Trophoblast cell (in vitro differentiated cells and primary cell): ENCODE data around the gene FOXP4.
A peak's percentile ranks its signal among the peaks of the same experiment; 100 is the strongest.

Source experiments
- DNase-seq, 2 donors: peaks; one replicate each; pipeline ENCODE4 v3.0.0-alpha.2; 2016
- H2AFZ ChIP-seq: 2 replicates; pipeline ENCODE4 v1.6.1; 2013; ENCODE audit warnings: low read length, moderate library complexity, mild to moderate bottlenecking; ENCODE audit not compliant: insufficient read depth, poor library complexity
- H2AK5ac ChIP-seq: 2 replicates; pipeline ENCODE4 v1.6.1; 2013; ENCODE audit warnings: mild to moderate bottlenecking, low read length
- H2BK120ac ChIP-seq: 2 replicates; pipeline ENCODE4 v1.6.1; 2013; ENCODE audit warnings: low read length, mild to moderate bottlenecking, moderate library complexity; ENCODE audit not compliant: insufficient read depth, poor library complexity
- H2BK12ac ChIP-seq: 2 replicates; pipeline ENCODE4 v1.6.1; 2013; ENCODE audit warnings: mild to moderate bottlenecking, low read length, moderate library complexity
- H2BK5ac ChIP-seq: 2 replicates; pipeline ENCODE4 v1.6.1; 2013; ENCODE audit warnings: low read length, low read depth, moderate library complexity, mild to moderate bottlenecking; ENCODE audit not compliant: poor library complexity
- H3K14ac ChIP-seq: 2 replicates; pipeline ENCODE4 v1.6.1; 2013; ENCODE audit warnings: mild to moderate bottlenecking, low read length
- H3K18ac ChIP-seq: 2 replicates; pipeline ENCODE4 v1.6.1; 2013; ENCODE audit warnings: mild to moderate bottlenecking, low read length
- H3K23ac ChIP-seq: 2 replicates; pipeline ENCODE4 v1.6.1; 2013; ENCODE audit warnings: low read length
- H3K27ac ChIP-seq: 2 replicates; pipeline ENCODE4 v1.5.1; 2013; ENCODE audit warnings: low read depth, mild to moderate bottlenecking, inconsistent platforms, low read length, moderate library complexity
- H3K27me3 ChIP-seq: 2 replicates; pipeline ENCODE4 v1.6.1; 2013; ENCODE audit warnings: inconsistent platforms, mild to moderate bottlenecking, low read length, moderate library complexity; ENCODE audit not compliant: insufficient read depth
- H3K36me3 ChIP-seq, 2 experiments: 1 replicate in 1 of 2; 2 replicates in 1 of 2; pipeline ENCODE4 v1.6.1; 2013; ENCODE audit warnings: low read length in 2 of 2, mild to moderate bottlenecking in 2 of 2, moderate library complexity in 1 of 2; ENCODE audit not compliant: insufficient read depth in 2 of 2, control insufficient read depth in 1 of 2
- H3K4ac ChIP-seq: 2 replicates; pipeline ENCODE4 v1.6.1; 2013; ENCODE audit warnings: low read depth, mild to moderate bottlenecking, low read length, moderate library complexity
- H3K4me1 ChIP-seq, 2 experiments: 1 replicate in 1 of 2; 2 replicates in 1 of 2; pipeline ENCODE4 v1.6.1; 2013; ENCODE audit warnings: low read length in 2 of 2, mild to moderate bottlenecking in 2 of 2, moderate library complexity in 1 of 2; ENCODE audit not compliant: insufficient read depth in 2 of 2, control insufficient read depth in 1 of 2
- H3K4me2 ChIP-seq: 2 replicates; pipeline ENCODE4 v1.6.1; 2013; ENCODE audit warnings: inconsistent platforms, mild to moderate bottlenecking, low read length, moderate library complexity
- H3K4me3 ChIP-seq: 2 replicates; pipeline ENCODE4 v1.5.1; 2013; ENCODE audit warnings: mild to moderate bottlenecking, low read depth, low read length, inconsistent platforms
- H3K79me1 ChIP-seq: one replicate; pipeline ENCODE4 v1.6.1; 2013; ENCODE audit warnings: low read length
- H3K79me2 ChIP-seq: 2 replicates; pipeline ENCODE4 v1.6.1; 2013; ENCODE audit warnings: low read length, mild to moderate bottlenecking; ENCODE audit not compliant: control insufficient read depth, insufficient read depth, poor library complexity
- H3K9ac ChIP-seq: 2 replicates; pipeline ENCODE4 v1.6.1; 2013; ENCODE audit warnings: mild to moderate bottlenecking, low read length
- H3K9me3 ChIP-seq: 2 replicates; pipeline ENCODE4 v1.6.1; 2013; ENCODE audit warnings: low read depth, mild to moderate bottlenecking, control low read depth, inconsistent platforms, low read length; ENCODE audit not compliant: insufficient read depth
- H4K12ac ChIP-seq: 2 replicates; pipeline ENCODE4 v1.6.1; 2013; ENCODE audit warnings: low read depth, mild to moderate bottlenecking, low read length, moderate library complexity
- H4K8ac ChIP-seq: 2 replicates; pipeline ENCODE4 v1.6.1; 2013; ENCODE audit warnings: low read depth, mild to moderate bottlenecking, low read length, moderate library complexity
- H4K91ac ChIP-seq: one replicate; pipeline ENCODE4 v1.6.1; 2013; ENCODE audit warnings: low read depth, mild to moderate bottlenecking, low read length, moderate library complexity
- WGBS: extraction: QIAGEN DNeasy Blood & Tissue Kit; methylation state at CpG from one replicate; pipeline ENCODE4 v1.1.7; 2013; ENCODE audit warnings: missing lambda C conversion rate; ENCODE audit not compliant: insufficient read length, insufficient coverage; ENCODE audit errors: extremely low coverage; 5-methylcytosine and 5-hydroxymethylcytosine counted together

The FOXP4 gene

DNA sequence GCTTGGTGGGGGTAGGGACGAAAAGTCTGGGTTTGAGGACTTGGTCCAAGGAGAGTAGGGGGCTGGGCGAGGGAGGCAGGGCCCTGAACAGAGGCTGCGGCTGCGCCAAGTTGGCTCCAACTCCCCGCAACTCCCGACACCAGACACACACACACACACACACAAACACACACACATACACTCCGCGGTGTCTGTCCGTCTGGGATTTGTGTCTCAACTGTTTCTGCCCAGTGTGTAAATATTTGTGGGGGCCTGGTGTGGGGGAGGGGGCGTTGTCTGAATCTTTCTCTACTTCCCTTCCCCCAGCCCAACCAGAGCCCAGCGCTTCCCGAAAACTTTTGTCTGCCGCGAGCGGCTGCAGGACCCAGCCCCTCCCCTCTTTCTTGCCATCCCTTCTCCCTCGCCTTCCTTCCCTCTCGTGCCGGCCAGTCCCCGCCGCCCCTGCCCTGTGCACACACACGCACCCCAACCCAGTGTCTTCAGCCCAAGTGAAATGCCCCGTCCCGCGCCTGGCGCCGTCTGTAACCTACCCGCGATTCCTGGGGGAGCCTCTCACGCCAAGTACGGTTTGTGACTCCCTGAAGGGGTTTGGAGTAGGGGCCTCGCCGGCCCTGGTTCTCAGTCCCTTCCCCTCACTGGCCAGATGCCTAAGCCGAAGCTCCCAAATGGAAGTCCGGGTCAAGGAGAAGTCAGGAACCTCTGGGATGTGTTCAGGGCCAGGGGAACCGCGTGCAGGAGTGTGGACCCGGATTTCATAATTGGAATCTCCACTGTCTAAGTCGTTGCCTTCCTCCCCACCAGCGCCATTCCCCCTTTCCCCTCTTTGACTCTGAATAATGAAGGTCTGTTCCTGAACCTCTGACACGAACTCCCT is 93.0 kb downstream of the FOXP4 start:
- peaks cover 44% of the 10 kb centered on the region in 2 experiments for H3K36me3 ChIP-seq
- peaks cover 52% of the 10 kb centered on the region for H3K79me2 ChIP-seq
- H3K27me3 ChIP-seq: no peaks in the 10 kb centered on the region
- H2BK5ac ChIP-seq: peak overlapping the region; percentile 98
- peak overlapping the region; percentile 35 for H2BK12ac ChIP-seq
- H4K12ac ChIP-seq: peak overlapping the region; percentile 93
- no peaks in the 10 kb centered on the region for H3K9me3 ChIP-seq
- H3K14ac ChIP-seq: peak overlapping the region; percentile 99
- peaks cover 58 to 59% of the 10 kb centered on the region in 2 experiments for H3K4me1 ChIP-seq
- peak overlapping the region; percentile 92 for H3K9ac ChIP-seq
- H3K4me2 ChIP-seq: peak overlapping the region; percentile 82
- H3K18ac ChIP-seq: peak overlapping the region; percentile 100
- H3K4me3 ChIP-seq: peak overlapping the region; percentile 89
- peak overlapping the region; percentile 98 for H3K27ac ChIP-seq
- H3K4ac ChIP-seq: peak overlapping the region; percentile 92
- peak overlapping the region; percentile 99 for H2BK120ac ChIP-seq
- WGBS: no CpG with 5 or more reads among the region's 40 CpGs
- no peak overlapping the region for H3K23ac ChIP-seq
- H4K8ac ChIP-seq: peak overlapping the region; percentile 95
- H3K79me1 ChIP-seq: peaks cover 65% of the 10 kb centered on the region
- H2AFZ ChIP-seq: peak overlapping the region; percentile 69
- DNase-seq: no peak
- H4K91ac ChIP-seq: peak overlapping the region; percentile 100
- peak overlapping the region; percentile 98 for H2AK5ac ChIP-seq

- peak overlapping the region; percentile 82 for H3K9ac ChIP-seq
- peak overlapping the region; percentile 98 for H3K27ac ChIP-seq
- peak overlapping the region; percentile 92 for H3K4ac ChIP-seq
- no peak for DNase-seq
- peaks cover 57 to 62% of the 10 kb centered on the region in 2 experiments for H3K4me1 ChIP-seq
- no peak overlapping the region for H2BK12ac ChIP-seq
- H3K18ac ChIP-seq: peak overlapping the region; percentile 87
- peak overlapping the region; percentile 82 for H3K4me2 ChIP-seq
- WGBS: no CpG with 5 or more reads among the region's 8 CpGs
- no peak overlapping the region for H2AFZ ChIP-seq
- peaks cover 55% of the 10 kb centered on the region for H3K79me2 ChIP-seq
- H3K79me1 ChIP-seq: peaks cover 69% of the 10 kb centered on the region
- H3K4me3 ChIP-seq: peak overlapping the region; percentile 89
- H4K12ac ChIP-seq: peak overlapping the region; percentile 2
- H2BK5ac ChIP-seq: peak overlapping the region; percentile 98
- no peak overlapping the region for H3K23ac ChIP-seq
- H2BK120ac ChIP-seq: peak overlapping the region; percentile 60
- no peaks in the 10 kb centered on the region for H3K27me3 ChIP-seq
- H3K14ac ChIP-seq: peak overlapping the region; percentile 94
- H4K8ac ChIP-seq: peak overlapping the region; percentile 73
- H4K91ac ChIP-seq: peak overlapping the region; percentile 100
- no peak overlapping the region for H2AK5ac ChIP-seq
- peaks cover 47 to 50% of the 10 kb centered on the region in 2 experiments for H3K36me3 ChIP-seq
- no peaks in the 10 kb centered on the region for H3K9me3 ChIP-seq
Measured at GRCh38 chr6:41639809-41640371, 93.7 kb downstream of the FOXP4 start.

- Histone ChIP-seq H3K4ac (peak overlapping the region; percentile 92), H3K4me1 (peaks cover 59 to 63% of the 10 kb centered on the region in 2 experiments), H2BK120ac (no peak overlapping the region), H3K27ac (no peak overlapping the region), H3K9ac (no peak overlapping the region), H2BK5ac (peak overlapping the region; percentile 36), H3K79me1 (peaks cover 68% of the 10 kb centered on the region), H3K36me3 (peaks cover 53 to 56% of the 10 kb centered on the region in 2 experiments), H4K12ac (peak overlapping the region; percentile 36), H3K27me3 (no peaks in the 10 kb centered on the region), H2AK5ac (no peak overlapping the region), H3K9me3 (peaks cover under 1% of the 10 kb centered on the region), H3K79me2 (peaks cover 56% of the 10 kb centered on the region), H2BK12ac (no peak overlapping the region), H2AFZ (no peak overlapping the region), H3K23ac (no peak overlapping the region), H3K18ac (peak overlapping the region; percentile 87), H3K14ac (peak overlapping the region; percentile 94), H3K4me3 (no peak overlapping the region), H4K91ac (peak overlapping the region; percentile 26), H4K8ac (peak overlapping the region; percentile 73), H3K4me2 (peak overlapping the region; percentile 82)
- no peak for DNase-seq
- no CpG with 5 or more reads among the region's 7 CpGs for WGBS
Measured at GRCh38 chr6:41640426-41640825, 94.2 kb downstream of the FOXP4 start.

- Histone ChIP-seq H3K36me3 (peaks cover 63 to 66% of the 10 kb centered on the region in 2 experiments), H2BK12ac (no peak overlapping the region), H4K12ac (no peak overlapping the region), H2AFZ (no peak overlapping the region), H3K4me2 (no peak overlapping the region), H2BK5ac (no peak overlapping the region), H3K14ac (no peak overlapping the region), H3K9ac (no peak overlapping the region), H3K4me1 (peaks cover 57 to 66% of the 10 kb centered on the region in 2 experiments), H3K79me2 (peaks cover 56% of the 10 kb centered on the region), H3K18ac (peak overlapping the region; percentile 51), H4K8ac (no peak overlapping the region), H3K27me3 (no peaks in the 10 kb centered on the region), H3K27ac (no peak overlapping the region), H3K9me3 (peaks cover 2% of the 10 kb centered on the region), H3K4me3 (no peak overlapping the region), H2AK5ac (no peak overlapping the region), H3K23ac (no peak overlapping the region), H4K91ac (no peak overlapping the region), H3K79me1 (peaks cover 65% of the 10 kb centered on the region), H3K4ac (peak overlapping the region; percentile 92), H2BK120ac (no peak overlapping the region)
- no CpG with 5 or more reads among the region's 9 CpGs for WGBS
- no peak for DNase-seq
Measured at GRCh38 chr6:41641352-41641925, 95.3 kb downstream of the FOXP4 start.
